Upper lobe of left lung (tissue), 4 donors: ENCODE results near the gene C1orf146.

Experiments
- EP300 ChIP-seq, 4 donors: sonication (generic); formaldehyde crosslinking; IDR thresholded peaks; one replicate each; pipeline ENCODE4 v1.5.1; 2017; ENCODE audit warnings: antibody characterized with exemption in 4 of 4, control low read depth in 2 of 4
- POLR2A ChIP-seq, 4 donors: fragments of 450-650 bp; IDR thresholded peaks; one replicate each; pipeline ENCODE4 v1.5.1; 2016 to 2017; ENCODE audit warnings: antibody characterized with exemption in 4 of 4, mild to moderate bottlenecking in 2 of 4
- TF ChIP-seq, protein P1 (sequence below), 6 experiments: fragments of 450-650 bp in 4 of 6; fragments of 200-600 bp in 2 of 6; sonication (generic) in 2 of 6; IDR thresholded peaks; one replicate each; pipeline ENCODE4 v1.5.1; 2016 to 2019; ENCODE audit warnings: antibody characterized with exemption in 6 of 6

- TF ChIP-seq, protein P1, sequence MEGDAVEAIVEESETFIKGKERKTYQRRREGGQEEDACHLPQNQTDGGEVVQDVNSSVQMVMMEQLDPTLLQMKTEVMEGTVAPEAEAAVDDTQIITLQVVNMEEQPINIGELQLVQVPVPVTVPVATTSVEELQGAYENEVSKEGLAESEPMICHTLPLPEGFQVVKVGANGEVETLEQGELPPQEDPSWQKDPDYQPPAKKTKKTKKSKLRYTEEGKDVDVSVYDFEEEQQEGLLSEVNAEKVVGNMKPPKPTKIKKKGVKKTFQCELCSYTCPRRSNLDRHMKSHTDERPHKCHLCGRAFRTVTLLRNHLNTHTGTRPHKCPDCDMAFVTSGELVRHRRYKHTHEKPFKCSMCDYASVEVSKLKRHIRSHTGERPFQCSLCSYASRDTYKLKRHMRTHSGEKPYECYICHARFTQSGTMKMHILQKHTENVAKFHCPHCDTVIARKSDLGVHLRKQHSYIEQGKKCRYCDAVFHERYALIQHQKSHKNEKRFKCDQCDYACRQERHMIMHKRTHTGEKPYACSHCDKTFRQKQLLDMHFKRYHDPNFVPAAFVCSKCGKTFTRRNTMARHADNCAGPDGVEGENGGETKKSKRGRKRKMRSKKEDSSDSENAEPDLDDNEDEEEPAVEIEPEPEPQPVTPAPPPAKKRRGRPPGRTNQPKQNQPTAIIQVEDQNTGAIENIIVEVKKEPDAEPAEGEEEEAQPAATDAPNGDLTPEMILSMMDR (IDR thresholded peaks at IDR 0.05) = no peak
- TF ChIP-seq EP300 (IDR thresholded peaks at IDR 0.05) = no peak
- TF ChIP-seq POLR2A (IDR thresholded peaks at IDR 0.05) = no peak
Observed at GRCh38 chr1:92191726-92192125, 26.0 kb upstream of the C1orf146 start.
